K562 (cell line): ENCODE results near the gene C1orf116. TPM values are rescaled to one million over a fixed set of nuclear protein-coding genes. Genes with fewer than 3 reads are reported as not detected.

Experiments used
- CEBPG ChIP-seq, 3 experiments: fragments of 200-800 bp in 1 of 3; sonication (Bioruptor generic) in 1 of 3; sonication (generic) in 1 of 3; formaldehyde crosslinking in 1 of 3; IDR thresholded peaks in 2 of 3; conservative IDR thresholded peaks in 1 of 3; 2 replicates each; pipeline versions ENCODE4 v1.6.1 to v1.8.0; 2016 to 2022; ENCODE audit warnings: missing compliant biosample characterization in 2 of 3, missing genetic modification characterization in 2 of 3, mild to moderate bottlenecking in 1 of 3, missing genetic modification reagents in 1 of 3
- DACH1 ChIP-seq: fragments of 450-650 bp; IDR thresholded peaks from 2 replicates; pipeline ENCODE4 v1.6.1; 2018; ENCODE audit not compliant: partially characterized antibody
- EWSR1 ChIP-seq: fragments of 450-650 bp; IDR thresholded peaks from 2 replicates; pipeline ENCODE4 v1.6.1; 2018; ENCODE audit warnings: borderline replicate concordance, mild to moderate bottlenecking, low read depth, moderate library complexity; ENCODE audit not compliant: partially characterized antibody
- ILF3 ChIP-seq: fragments of 450-650 bp; IDR thresholded peaks from 2 replicates; pipeline ENCODE4 v1.6.1; 2018; ENCODE audit warnings: antibody characterized with exemption, mild to moderate bottlenecking, moderate library complexity, borderline replicate concordance
- KAT7 ChIP-seq: sonication (generic); formaldehyde crosslinking; IDR thresholded peaks from 2 replicates; pipeline ENCODE4 v1.8.0; 2022; ENCODE audit warnings: missing genetic modification reagents, mild to moderate bottlenecking, borderline replicate concordance
- POLR3G ChIP-seq: IDR thresholded peaks from 2 replicates; pipeline ENCODE4 v1.6.1; 2011; ENCODE audit not compliant: insufficient read length, insufficient replicate concordance; ENCODE audit errors: extremely low read depth
- PTRF ChIP-seq: fragments of 450-650 bp; IDR thresholded peaks from 2 replicates; pipeline ENCODE4 v1.6.1; 2016; ENCODE audit warnings: mild to moderate bottlenecking, missing genetic modification characterization, missing compliant biosample characterization
- TCF7 ChIP-seq: sonication (generic); IDR thresholded peaks from 2 replicates; pipeline ENCODE4 v1.6.1; 2016; ENCODE audit warnings: antibody characterized with exemption, borderline replicate concordance
- THRAP3 ChIP-seq: fragments of 450-650 bp; IDR thresholded peaks from 2 replicates; pipeline ENCODE4 v1.6.1; 2016; ENCODE audit warnings: mild to moderate bottlenecking, inconsistent platforms, borderline replicate concordance
- ZNF124 ChIP-seq: sonication (generic); formaldehyde crosslinking; IDR thresholded peaks from 2 replicates; pipeline ENCODE4 v1.8.1; 2022; ENCODE audit warnings: missing genetic modification reagents
- polyA plus RNA-seq, 8 experiments: library from polyadenylated mRNA; depleted of rRNA in 4 of 8; stranded (reverse) in 5 of 8; unstranded in 3 of 8; fragments of >200 nt; fragmentation: Nextera tagmentation in 2 of 8; fragmentation: Illumina TruSeq in 1 of 8; extraction: Ambion mirVana in 2 of 8; extraction: Trizol in 1 of 8; gene quantifications; 2 replicates each; pipeline versions ENCODE4 v1.2.1 to v1.2.3, GENCODE V29; 2011 to 2014; ENCODE audit warnings: inconsistent platforms in 1 of 8, missing spikeins in 1 of 8
- total RNA-seq, 7 experiments: library from RNA; depleted of rRNA in 6 of 7; stranded (reverse); fragments of >200 nt in 6 of 7; fragmentation: Illumina TruSeq in 2 of 7; extraction: Trizol in 2 of 7; gene quantifications; 2 replicates each; pipeline versions ENCODE4 v1.2.1 to v1.2.3, GENCODE V29; 2011 to 2021; ENCODE audit warnings: low replicate concordance in 1 of 7
- TF ChIP-seq, protein P1 (sequence below): sonication (generic); formaldehyde crosslinking; IDR thresholded peaks from 2 replicates; pipeline ENCODE4 v1.8.0; 2022; ENCODE audit warnings: mild to moderate bottlenecking, missing genetic modification reagents, borderline replicate concordance
- TF ChIP-seq, protein P2 (sequence below): sonication (generic); formaldehyde crosslinking; IDR thresholded peaks from 2 replicates; pipeline ENCODE4 v1.4.0; 2020; ENCODE audit warnings: mild to moderate bottlenecking, missing genetic modification reagents
- TF ChIP-seq, protein P3 (sequence below): fragments of 250-450 bp; sonication (Bioruptor Pico); IDR thresholded peaks from 2 replicates; pipeline ENCODE4 v1.4.0; 2020; ENCODE audit warnings: mild to moderate bottlenecking, moderate library complexity, borderline replicate concordance
- TF ChIP-seq, protein P4 (sequence below), 2 experiments: fragments of 450-650 bp; IDR thresholded peaks; 2 replicates each; pipeline ENCODE4 v1.6.1; 2016
- TF ChIP-seq, protein P5 (sequence below), 2 experiments: fragments of 200-800 bp in 1 of 2; sonication (Bioruptor generic) in 1 of 2; sonication (generic) in 1 of 2; formaldehyde crosslinking in 1 of 2; IDR thresholded peaks in 1 of 2; conservative IDR thresholded peaks in 1 of 2; 2 replicates each; pipeline versions ENCODE4 v1.5.0 to v1.6.1; 2016 to 2020; ENCODE audit warnings: missing compliant biosample characterization in 1 of 2, missing genetic modification characterization in 1 of 2, missing genetic modification reagents in 1 of 2

C1orf116 gene
- total and polyA plus RNA-seq, 9 of the 15 experiments (the other 6 are each of a cell fraction or from before 2014, with no cell fraction given): 0.62 to 3.0 (median 0.95) TPM

DNA sequence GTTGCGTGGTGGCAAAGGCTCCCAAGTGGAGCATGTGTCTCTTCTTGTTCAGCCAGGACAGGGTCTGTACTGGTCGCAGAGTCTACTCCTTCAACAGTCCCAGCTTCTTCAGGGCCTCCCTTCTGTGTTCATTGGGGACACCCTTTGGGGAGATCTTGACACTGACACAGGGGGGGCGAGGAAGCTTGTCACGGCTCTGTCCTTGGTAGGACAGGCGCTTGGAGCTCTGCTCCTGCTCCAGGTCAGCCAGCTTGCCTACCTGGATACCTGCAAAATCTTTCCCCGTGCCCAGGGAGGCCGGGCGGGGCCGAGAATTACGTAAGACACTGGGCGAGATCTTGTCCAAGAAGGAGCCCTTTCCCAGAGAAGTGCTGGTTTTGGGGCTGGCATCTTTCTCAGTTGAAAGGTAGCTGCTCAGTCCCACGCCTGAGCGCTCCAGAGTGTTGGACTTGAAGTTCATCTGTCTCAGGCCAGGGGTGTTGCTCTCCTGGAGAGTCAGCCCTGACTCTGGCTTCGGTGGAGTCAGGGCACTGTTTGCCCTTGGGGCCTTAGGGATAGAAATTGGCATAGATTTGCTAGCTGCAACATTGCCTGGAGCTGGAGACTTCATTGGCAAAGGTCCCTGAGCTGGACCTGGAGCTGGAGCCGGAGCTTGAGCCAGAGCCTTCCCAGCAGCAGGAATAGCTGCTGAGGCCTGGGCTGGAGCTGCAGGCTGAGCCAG is 10.5 kb downstream of the C1orf116 start (continued):
- TF ChIP-seq, protein P1, sequence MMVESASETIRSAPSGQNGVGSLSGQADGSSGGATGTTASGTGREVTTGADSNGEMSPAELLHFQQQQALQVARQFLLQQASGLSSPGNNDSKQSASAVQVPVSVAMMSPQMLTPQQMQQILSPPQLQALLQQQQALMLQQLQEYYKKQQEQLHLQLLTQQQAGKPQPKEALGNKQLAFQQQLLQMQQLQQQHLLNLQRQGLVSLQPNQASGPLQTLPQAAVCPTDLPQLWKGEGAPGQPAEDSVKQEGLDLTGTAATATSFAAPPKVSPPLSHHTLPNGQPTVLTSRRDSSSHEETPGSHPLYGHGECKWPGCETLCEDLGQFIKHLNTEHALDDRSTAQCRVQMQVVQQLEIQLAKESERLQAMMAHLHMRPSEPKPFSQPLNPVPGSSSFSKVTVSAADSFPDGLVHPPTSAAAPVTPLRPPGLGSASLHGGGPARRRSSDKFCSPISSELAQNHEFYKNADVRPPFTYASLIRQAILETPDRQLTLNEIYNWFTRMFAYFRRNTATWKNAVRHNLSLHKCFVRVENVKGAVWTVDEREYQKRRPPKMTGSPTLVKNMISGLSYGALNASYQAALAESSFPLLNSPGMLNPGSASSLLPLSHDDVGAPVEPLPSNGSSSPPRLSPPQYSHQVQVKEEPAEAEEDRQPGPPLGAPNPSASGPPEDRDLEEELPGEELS (CRISPR knock-in tag): 0 out of 2 replicates have a peak, but pooled peaks have one; percentile 37
- TF ChIP-seq KAT7 (peak; percentile 65; the same call in 1 of the 2 replicates), ZNF124 (0 out of 2 replicates have a peak, but pooled peaks have one; percentile 34), THRAP3 (0 out of 2 replicates have a peak, but pooled peaks have one; percentile 30), ILF3 (no peak), CEBPG (CRISPR knock-in tag; IDR thresholded peaks at IDR 0.05) (no peak), CEBPG (tag; conservative IDR thresholded peaks at IDR 0.05 in 1 of 2, IDR thresholded peaks at IDR 0.05 in 1 of 2) (0 out of 4 replicates have a peak, but pooled peaks of 1 of the 2 experiments have one; percentile 31), PTRF (tag) (0 out of 2 replicates have a peak, but pooled peaks have one; percentile 12), POLR3G (no peak), DACH1 (no peak), EWSR1 (no peak), TCF7 (no peak)
- TF ChIP-seq, protein P2, sequence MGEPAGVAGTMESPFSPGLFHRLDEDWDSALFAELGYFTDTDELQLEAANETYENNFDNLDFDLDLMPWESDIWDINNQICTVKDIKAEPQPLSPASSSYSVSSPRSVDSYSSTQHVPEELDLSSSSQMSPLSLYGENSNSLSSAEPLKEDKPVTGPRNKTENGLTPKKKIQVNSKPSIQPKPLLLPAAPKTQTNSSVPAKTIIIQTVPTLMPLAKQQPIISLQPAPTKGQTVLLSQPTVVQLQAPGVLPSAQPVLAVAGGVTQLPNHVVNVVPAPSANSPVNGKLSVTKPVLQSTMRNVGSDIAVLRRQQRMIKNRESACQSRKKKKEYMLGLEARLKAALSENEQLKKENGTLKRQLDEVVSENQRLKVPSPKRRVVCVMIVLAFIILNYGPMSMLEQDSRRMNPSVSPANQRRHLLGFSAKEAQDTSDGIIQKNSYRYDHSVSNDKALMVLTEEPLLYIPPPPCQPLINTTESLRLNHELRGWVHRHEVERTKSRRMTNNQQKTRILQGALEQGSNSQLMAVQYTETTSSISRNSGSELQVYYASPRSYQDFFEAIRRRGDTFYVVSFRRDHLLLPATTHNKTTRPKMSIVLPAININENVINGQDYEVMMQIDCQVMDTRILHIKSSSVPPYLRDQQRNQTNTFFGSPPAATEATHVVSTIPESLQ (CRISPR knock-in tag): no peak
- TF ChIP-seq, protein P3, sequence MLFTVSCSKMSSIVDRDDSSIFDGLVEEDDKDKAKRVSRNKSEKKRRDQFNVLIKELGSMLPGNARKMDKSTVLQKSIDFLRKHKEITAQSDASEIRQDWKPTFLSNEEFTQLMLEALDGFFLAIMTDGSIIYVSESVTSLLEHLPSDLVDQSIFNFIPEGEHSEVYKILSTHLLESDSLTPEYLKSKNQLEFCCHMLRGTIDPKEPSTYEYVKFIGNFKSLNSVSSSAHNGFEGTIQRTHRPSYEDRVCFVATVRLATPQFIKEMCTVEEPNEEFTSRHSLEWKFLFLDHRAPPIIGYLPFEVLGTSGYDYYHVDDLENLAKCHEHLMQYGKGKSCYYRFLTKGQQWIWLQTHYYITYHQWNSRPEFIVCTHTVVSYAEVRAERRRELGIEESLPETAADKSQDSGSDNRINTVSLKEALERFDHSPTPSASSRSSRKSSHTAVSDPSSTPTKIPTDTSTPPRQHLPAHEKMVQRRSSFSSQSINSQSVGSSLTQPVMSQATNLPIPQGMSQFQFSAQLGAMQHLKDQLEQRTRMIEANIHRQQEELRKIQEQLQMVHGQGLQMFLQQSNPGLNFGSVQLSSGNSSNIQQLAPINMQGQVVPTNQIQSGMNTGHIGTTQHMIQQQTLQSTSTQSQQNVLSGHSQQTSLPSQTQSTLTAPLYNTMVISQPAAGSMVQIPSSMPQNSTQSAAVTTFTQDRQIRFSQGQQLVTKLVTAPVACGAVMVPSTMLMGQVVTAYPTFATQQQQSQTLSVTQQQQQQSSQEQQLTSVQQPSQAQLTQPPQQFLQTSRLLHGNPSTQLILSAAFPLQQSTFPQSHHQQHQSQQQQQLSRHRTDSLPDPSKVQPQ (CRISPR knock-in tag): no peak
- TF ChIP-seq, protein P4, sequence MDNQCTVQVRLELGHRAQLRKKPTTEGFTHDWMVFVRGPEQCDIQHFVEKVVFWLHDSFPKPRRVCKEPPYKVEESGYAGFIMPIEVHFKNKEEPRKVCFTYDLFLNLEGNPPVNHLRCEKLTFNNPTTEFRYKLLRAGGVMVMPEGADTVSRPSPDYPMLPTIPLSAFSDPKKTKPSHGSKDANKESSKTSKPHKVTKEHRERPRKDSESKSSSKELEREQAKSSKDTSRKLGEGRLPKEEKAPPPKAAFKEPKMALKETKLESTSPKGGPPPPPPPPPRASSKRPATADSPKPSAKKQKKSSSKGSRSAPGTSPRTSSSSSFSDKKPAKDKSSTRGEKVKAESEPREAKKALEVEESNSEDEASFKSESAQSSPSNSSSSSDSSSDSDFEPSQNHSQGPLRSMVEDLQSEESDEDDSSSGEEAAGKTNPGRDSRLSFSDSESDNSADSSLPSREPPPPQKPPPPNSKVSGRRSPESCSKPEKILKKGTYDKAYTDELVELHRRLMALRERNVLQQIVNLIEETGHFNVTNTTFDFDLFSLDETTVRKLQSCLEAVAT (IDR thresholded peaks at IDR 0.05): no peak
- TF ChIP-seq, protein P5, sequence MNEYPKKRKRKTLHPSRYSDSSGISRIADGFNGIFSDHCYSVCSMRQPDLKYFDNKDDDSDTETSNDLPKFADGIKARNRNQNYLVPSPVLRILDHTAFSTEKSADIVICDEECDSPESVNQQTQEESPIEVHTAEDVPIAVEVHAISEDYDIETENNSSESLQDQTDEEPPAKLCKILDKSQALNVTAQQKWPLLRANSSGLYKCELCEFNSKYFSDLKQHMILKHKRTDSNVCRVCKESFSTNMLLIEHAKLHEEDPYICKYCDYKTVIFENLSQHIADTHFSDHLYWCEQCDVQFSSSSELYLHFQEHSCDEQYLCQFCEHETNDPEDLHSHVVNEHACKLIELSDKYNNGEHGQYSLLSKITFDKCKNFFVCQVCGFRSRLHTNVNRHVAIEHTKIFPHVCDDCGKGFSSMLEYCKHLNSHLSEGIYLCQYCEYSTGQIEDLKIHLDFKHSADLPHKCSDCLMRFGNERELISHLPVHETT (CRISPR knock-in tag; conservative IDR thresholded peaks at IDR 0.05 in 1 of 2, IDR thresholded peaks at IDR 0.05 in 1 of 2): no peak
